Dendritic cell treated with granulocyte-macrophage colony-stimulating factor and Interleukin-4, amounts not matched to agents 40 ng/mL and 50 ng/mL, for 4 days (primary cell): ENCODE measurements around the gene TTC16.

ENCODE experiments used
- H3K27ac Mint-ChIP-seq: one replicate; pipeline ENCODE4 v1.8.0; 2022; ENCODE audit warnings: mild to moderate bottlenecking, mixed read lengths
- H3K27me3 Mint-ChIP-seq: one replicate; pipeline ENCODE4 v1.8.0; 2022; ENCODE audit warnings: mild to moderate bottlenecking, mixed read lengths
- H3K36me3 Mint-ChIP-seq: one replicate; pipeline ENCODE4 v1.8.0; 2022; ENCODE audit warnings: low read depth, mixed read lengths
- H3K4me1 Mint-ChIP-seq: one replicate; pipeline ENCODE4 v1.8.0; 2022; ENCODE audit warnings: low read depth, mixed read lengths
- H3K4me3 Mint-ChIP-seq: one replicate; pipeline ENCODE4 v1.8.0; 2022; ENCODE audit warnings: mild to moderate bottlenecking, moderate library complexity, mixed read lengths
- H3K9me3 Mint-ChIP-seq: one replicate; pipeline ENCODE4 v1.8.0; 2022; ENCODE audit warnings: mixed read lengths
- intact Hi-C: fragments of 100-400 bp; cut with micrococcal nuclease; formaldehyde crosslinking; loops from one replicate; pipeline ENCODE4 v1.15.0; 2022

TTC16 gene

DNA sequence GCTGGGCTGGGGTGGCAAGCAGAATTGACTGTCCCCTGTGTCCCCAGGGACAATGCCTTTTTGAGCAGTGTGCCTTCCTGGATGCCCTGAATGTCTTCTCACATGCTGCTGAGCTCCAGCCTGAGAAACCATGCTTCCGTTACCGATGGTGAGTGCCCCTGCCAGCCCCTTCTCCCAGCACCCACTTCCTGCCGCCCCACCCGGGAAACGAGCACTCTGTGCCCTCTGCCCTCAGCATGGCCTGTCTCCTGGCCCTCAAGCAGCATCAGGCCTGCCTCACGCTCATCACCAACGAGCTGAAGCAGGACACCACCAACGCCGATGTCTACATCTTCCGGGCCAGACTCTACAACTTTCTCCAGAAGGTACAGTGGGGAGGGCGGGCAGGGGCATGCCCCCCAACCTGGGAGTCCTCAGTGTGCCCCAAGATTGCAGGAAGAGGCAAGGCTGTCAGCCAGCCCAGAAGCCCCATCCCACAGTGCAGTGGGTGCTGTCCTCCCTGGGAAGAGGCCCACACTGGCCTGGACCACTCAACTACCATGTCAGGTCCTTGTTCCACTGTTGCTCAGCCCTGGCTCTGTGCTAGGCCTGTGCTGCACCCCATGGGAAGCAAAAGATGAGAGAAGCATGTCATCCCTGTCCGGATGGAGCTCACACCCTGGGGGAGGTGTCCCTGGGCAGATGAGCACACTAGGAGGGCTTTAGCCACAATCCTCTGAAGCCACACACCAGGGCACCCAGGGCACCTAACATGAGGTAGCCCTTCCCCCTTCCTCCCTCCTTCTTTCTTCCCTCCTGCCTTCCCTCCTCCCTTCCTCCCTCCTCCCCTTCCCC, 4.4 kb downstream of the TTC16 start:
- Mint-ChIP-seq H3K4me3 (no peak overlapping the region), H3K27me3 (peaks cover 12% of the 10 kb centered on the region), H3K36me3 (peaks cover 5% of the 10 kb centered on the region), H3K9me3 (no peaks in the 10 kb centered on the region), H3K27ac (peak overlapping the region; percentile 18), H3K4me1 (peaks cover 24% of the 10 kb centered on the region)
- intact Hi-C loops = no loop called here

DNA sequence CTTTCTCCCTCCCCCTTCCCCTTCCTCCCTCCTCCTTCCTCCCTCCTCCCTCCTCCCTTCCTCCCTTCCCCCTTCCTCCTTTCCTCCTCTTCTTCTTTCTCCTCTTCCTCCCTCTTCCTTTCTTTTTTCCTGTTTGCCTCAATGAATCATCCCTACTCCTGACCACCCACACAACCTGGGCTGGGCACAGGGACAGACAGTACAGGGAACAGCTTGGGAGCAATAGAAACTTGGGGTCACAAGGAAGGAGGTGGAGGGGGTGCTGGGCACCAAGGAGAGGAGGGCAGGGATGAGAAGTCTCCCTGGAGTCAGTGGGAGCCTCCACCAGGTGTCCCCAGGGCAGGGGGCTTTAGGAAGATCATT, 5.0 kb downstream of the TTC16 start:
- no peaks in the 10 kb centered on the region for H3K36me3 Mint-ChIP-seq
- H3K9me3 Mint-ChIP-seq = no peaks in the 10 kb centered on the region
- H3K27ac Mint-ChIP-seq = no peak overlapping the region
- no peak overlapping the region for H3K4me3 Mint-ChIP-seq
- H3K4me1 Mint-ChIP-seq = peaks cover 22% of the 10 kb centered on the region
- peaks cover 12% of the 10 kb centered on the region for H3K27me3 Mint-ChIP-seq
- intact Hi-C loops = no loop called here

DNA sequence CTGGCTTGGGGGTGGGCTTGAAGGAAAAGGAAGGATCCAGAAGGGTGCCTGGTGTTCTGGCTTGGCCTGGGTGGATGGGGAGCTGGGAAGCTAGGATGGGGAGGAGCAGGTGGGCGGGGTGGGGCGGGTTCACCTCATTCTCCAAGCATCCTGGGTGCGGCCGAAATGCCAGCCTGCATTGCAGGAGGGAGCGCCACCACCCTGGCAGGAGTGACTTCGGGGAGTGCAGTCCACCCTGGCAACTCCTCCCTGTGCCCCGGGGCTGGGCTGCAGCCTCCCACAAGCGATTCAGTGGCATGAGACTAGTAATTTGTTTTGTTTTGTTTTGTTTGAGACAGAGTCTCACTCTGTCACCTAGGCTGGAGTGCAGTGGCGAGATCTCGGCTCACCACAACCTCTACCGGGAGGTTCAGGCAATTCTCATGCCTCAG, 5.5 kb downstream of the TTC16 start:
- Mint-ChIP-seq H3K36me3 (no peaks in the 10 kb centered on the region), H3K27me3 (peaks cover 12% of the 10 kb centered on the region), H3K27ac (no peak overlapping the region), H3K9me3 (no peaks in the 10 kb centered on the region), H3K4me1 (peaks cover 18% of the 10 kb centered on the region), H3K4me3 (no peak overlapping the region)
- intact Hi-C loops = no loop called here

DNA sequence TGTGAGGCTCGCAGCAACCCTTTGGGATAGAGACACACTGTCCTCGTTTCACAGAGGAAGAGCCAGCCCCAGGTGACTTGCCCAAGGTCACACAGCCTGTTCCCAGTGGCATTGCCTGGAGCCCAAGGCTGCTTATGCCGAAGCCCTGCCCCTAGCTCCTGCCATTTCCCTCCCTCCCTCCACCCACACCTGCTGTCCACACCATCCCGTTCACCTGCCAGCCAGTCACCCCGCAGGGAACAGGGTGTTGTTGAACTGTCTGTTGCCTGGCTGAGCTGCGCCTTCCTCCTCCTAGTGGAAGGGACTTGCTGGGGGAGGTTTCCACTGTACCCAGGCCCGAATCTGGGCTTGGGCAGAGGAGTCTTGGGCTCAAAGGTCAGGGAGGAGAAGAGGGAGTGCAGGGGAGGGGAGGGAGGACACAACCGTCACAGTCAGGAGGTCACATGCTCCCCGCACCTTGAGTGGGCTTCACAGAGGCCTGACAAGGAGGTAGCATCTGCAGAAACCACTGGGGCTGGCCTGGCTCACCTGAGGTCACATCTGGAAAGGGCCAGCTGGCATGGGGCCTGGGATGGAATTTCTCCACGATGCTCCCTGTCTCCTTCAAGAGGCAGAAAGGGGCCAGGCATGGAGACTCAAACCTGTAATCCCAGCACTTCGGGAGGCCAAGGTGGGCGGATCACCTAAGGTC, 6.3 kb downstream of the TTC16 start:
- intact Hi-C loops = no loop called here
- H3K27ac Mint-ChIP-seq = no peak overlapping the region
- peaks cover 12% of the 10 kb centered on the region for H3K27me3 Mint-ChIP-seq
- H3K9me3 Mint-ChIP-seq = no peaks in the 10 kb centered on the region
- H3K4me1 Mint-ChIP-seq = peaks cover 18% of the 10 kb centered on the region
- H3K4me3 Mint-ChIP-seq = no peak overlapping the region
- no peaks in the 10 kb centered on the region for H3K36me3 Mint-ChIP-seq

DNA sequence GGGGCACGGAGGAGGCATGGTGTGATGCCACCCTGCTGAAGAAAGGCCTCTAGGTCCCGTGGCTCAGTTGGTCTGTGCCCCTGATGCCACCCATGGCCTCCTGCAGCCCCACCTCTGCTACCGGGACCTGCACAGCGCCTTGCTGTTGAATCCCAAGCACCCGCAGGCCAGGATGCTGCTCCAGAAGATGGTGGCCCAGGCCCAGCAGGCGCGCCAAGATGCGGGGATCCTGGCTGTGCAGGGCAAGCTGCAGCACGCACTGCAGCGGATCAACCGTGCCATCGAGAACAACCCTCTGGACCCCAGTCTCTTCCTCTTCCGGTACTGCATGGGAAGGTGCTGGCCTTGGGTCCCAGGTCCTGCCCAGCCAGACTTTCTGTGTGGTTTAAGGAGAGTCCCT, 7.1 kb downstream of the TTC16 start:
- no peaks in the 10 kb centered on the region for H3K9me3 Mint-ChIP-seq
- intact Hi-C loops = no loop called here
- H3K27ac Mint-ChIP-seq = no peak overlapping the region
- peaks cover 12% of the 10 kb centered on the region for H3K27me3 Mint-ChIP-seq
- no peaks in the 10 kb centered on the region for H3K36me3 Mint-ChIP-seq
- H3K4me1 Mint-ChIP-seq = peaks cover 18% of the 10 kb centered on the region
- H3K4me3 Mint-ChIP-seq = no peak overlapping the region

DNA sequence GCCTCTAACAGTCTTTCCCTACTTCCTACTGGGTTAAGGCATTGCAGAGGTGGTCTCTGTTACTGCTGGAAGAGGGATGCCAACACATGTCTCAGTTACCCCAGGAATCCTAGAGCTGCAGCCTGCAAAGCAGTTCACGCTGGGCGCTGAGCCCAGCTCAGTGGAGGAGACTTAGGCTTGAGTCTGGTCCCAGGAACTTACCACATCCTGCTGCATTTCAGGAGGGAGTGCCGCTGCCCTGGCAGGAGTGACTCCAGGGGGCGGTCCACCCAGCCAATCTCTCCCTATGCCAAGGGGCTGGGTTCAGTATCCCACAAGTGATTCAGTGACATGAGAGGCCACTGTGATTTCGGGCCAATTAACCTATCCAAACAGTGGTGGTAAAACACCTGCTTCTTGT, 7.6 kb downstream of the TTC16 start:
- intact Hi-C loops = no loop called here
- H3K27me3 Mint-ChIP-seq = peaks cover 12% of the 10 kb centered on the region
- no peak overlapping the region for H3K27ac Mint-ChIP-seq
- H3K4me3 Mint-ChIP-seq = no peak overlapping the region
- no peaks in the 10 kb centered on the region for H3K9me3 Mint-ChIP-seq
- peaks cover 18% of the 10 kb centered on the region for H3K4me1 Mint-ChIP-seq
- H3K36me3 Mint-ChIP-seq = no peaks in the 10 kb centered on the region

DNA sequence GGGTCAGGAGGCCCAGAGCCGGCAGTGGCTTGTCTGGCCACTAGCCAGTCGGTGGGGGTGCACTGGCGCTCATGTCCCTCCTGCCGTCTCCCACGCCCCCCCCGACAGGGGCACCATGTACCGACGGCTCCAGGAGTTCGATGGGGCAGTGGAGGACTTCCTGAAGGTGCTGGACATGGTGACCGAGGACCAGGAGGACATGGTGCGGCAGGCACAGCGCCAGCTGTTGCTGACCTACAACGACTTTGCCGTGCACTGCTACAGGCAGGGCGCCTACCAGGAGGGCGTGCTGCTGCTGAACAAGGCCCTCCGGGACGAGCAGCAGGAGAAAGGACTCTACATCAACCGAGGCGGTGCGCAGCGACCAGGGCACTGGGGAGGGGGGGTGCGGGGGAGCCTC, 8.1 kb downstream of the TTC16 start:
- Mint-ChIP-seq H3K9me3 (no peaks in the 10 kb centered on the region), H3K4me3 (no peak overlapping the region)

DNA sequence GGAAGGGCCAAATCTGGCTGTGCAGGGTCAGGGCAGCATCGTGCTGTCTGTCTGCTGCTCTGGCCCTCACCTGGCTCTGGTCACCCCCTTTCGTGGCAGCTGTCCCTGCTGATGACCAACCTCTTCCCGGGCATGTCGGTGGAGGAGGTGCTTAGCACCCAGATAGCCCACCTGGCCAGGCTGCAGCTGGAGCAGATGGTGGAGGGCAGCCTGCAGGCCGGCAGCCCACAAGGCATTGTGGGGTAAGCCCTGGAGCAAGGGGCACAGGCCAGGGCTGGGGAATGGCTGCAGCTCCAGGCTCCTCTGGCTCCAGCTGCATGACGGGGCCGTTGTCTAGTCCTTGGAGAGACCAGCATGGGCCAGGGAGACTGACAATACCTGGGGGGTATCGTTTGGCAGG, 11.0 kb downstream of the TTC16 start:
- Mint-ChIP-seq H3K9me3 (no peaks in the 10 kb centered on the region), H3K36me3 (peaks cover 24% of the 10 kb centered on the region), H3K4me3 (no peak overlapping the region), H3K4me1 (no peaks in the 10 kb centered on the region), H3K27ac (no peak overlapping the region), H3K27me3 (peaks cover 10% of the 10 kb centered on the region)
- intact Hi-C loops = no loop called here

More for the DNA sequence above, 8.1 kb downstream of the TTC16 start:
- Mint-ChIP-seq H3K4me1 (peaks cover 18% of the 10 kb centered on the region), H3K27me3 (peaks cover 12% of the 10 kb centered on the region), H3K27ac (no peak overlapping the region), H3K36me3 (no peaks in the 10 kb centered on the region)
- intact Hi-C loops = no loop called here

DNA sequence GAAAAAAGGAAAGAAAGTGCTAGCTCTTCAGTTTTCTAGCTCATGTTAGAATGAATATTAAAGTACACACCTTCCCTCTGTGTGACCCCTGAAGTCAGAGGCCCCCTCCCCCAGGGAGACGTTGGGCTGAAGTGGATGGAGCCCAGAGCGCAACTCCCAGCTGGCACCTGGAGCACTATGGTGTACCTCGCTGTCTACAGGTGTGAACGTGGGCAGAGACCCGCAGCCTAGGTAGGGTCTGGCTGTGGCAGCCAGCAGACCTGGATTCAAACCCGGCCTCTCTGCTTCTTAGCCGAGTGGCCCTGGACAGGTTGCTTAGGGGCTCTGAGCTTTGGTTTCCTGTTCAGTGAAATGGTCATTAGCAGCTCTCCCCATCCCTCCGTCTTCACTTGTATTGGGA, 12.9 kb downstream of the TTC16 start:
- Mint-ChIP-seq H3K4me1 (peaks cover 13% of the 10 kb centered on the region), H3K36me3 (peaks cover 43% of the 10 kb centered on the region), H3K27me3 (peaks cover 7% of the 10 kb centered on the region), H3K27ac (no peak overlapping the region), H3K9me3 (no peaks in the 10 kb centered on the region), H3K4me3 (no peak overlapping the region)
- intact Hi-C loops = no loop called here

DNA sequence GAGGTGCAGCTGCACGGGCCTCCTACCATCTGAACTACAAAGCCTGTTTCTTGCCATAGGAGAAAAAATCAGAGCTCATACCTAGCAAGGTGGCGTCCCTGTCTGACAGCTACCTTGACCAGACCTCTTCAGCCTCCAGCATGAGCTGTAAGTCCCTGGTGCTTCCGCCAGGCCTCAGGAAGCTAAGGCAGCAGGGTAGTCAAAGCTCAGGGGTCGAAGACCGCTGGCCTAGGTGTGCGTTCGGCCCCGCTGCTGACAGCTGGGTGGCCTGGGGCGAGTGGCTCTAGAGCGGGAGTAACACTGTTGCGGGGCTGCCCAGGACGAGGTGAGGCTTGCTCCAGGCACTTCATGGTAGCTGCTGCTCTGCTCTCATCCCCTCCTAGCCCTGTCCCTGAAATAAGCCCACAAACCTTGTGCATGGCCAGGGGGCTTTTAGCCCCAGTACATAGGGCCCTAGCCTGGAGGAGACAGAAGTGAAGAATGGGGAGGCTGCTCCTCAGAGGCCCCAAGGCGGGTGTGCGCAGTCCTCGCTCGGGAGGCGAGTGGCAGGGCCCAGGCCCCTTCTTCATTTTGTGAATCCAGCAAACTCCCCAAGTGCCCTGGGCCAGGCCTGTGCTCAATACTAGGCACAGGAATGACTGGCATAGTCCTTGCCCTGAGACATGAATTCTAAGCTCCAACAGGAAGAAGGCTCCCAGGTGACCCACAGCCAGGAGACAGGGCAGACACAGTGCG, 13.8 kb downstream of the TTC16 start:
- Mint-ChIP-seq H3K4me1 (peaks cover 20% of the 10 kb centered on the region), H3K27ac (no peak overlapping the region), H3K4me3 (no peak overlapping the region), H3K9me3 (no peaks in the 10 kb centered on the region), H3K36me3 (peaks cover 43% of the 10 kb centered on the region), H3K27me3 (no peaks in the 10 kb centered on the region)
- intact Hi-C loops = loop anchor here (10.0 kb wide), 1 partner anchor 205 kb away; no protein-coding TSS in a partner anchor

DNA sequence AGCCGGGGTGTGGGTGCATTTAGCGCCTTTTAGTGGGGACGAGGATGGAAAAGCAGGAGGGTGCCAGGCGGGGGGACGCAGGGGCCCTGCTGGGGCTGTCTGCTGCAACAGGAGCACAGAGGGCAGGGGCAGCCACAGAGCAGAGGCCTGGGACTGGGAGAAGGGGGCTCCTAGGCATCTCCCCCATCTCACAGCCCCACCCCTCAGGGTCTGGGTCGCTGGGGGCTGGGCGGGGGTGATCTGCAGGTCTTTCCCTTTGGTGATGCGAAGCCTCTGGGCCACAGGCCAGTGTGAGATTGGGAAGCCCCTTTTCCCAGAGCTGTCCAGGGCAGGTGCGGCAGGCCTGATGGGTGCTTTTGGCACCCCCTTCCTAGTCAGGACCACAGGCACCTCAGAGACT, 14.4 kb downstream of the TTC16 start:
- intact Hi-C loops = loop anchor here (10.0 kb wide), 1 partner anchor 205 kb away; no protein-coding TSS in a partner anchor
- Mint-ChIP-seq H3K27ac (no peak overlapping the region), H3K36me3 (peaks cover 43% of the 10 kb centered on the region), H3K4me1 (peaks cover 20% of the 10 kb centered on the region), H3K27me3 (no peaks in the 10 kb centered on the region), H3K4me3 (no peak overlapping the region), H3K9me3 (no peaks in the 10 kb centered on the region)

DNA sequence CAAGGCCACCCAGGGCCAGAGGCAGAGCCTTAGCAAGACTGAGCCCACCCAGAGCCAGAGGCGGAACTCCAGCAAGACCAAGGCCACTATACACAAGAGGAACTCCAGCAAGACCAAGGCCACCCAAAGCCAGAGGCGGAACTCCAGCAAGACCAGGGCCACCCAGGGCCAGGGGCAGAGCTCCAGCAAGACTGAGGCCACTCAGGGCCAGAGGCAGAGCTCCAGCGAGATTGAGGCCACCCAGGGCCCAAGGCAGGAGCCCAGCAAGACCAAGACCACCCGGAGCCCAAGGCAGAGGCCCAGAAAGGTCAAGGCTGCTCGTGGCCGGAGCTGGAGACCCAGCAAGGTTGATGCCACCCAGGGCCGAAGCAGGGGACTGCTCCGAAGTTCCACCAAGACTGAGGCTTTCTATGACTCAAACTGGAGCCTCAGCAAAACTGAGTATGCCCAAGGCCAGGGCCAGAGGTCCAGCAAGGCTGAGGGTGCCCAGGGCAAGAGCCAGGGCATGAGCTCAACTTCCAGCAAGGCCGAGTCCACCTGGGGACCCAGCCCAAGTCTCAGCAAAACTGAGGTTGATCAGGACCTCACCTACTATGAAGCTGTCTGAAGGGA, 15.0 kb downstream of the TTC16 start:
- H3K4me3 Mint-ChIP-seq = no peak overlapping the region
- peaks cover 20% of the 10 kb centered on the region for H3K4me1 Mint-ChIP-seq
- intact Hi-C loops = loop anchor here (10.0 kb wide), 1 partner anchor 206 kb away; no protein-coding TSS in a partner anchor
- no peaks in the 10 kb centered on the region for H3K9me3 Mint-ChIP-seq
- no peak overlapping the region for H3K27ac Mint-ChIP-seq
- no peaks in the 10 kb centered on the region for H3K27me3 Mint-ChIP-seq
- H3K36me3 Mint-ChIP-seq = peaks cover 43% of the 10 kb centered on the region

DNA sequence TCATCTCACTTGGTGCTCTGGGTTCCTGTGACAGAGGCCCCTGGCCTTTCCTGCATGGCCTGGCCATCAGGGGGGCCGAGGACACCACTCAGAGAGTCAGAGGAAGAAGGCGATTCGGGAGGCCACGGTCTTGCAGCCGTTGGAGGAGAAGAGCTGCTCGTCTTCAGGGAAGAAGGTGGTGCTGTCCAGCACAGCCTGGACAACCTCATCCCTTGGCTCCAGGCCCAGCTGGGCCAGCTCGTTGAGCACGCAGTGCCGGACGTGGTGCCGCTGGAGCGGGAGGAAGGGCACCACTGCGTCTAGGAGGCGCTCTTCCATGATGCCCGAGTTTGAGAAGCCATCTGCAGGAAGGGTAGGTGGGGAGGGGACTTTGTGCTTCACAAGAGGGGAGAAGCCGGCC, 16.1 kb downstream of the TTC16 start:
- intact Hi-C loops = loop anchor here (10.0 kb wide), 1 partner anchor 207 kb away; no protein-coding TSS in a partner anchor
- Mint-ChIP-seq H3K27ac (no peak overlapping the region), H3K4me3 (no peak overlapping the region)

More for the DNA sequence above, 16.1 kb downstream of the TTC16 start:
- no peaks in the 10 kb centered on the region for H3K9me3 Mint-ChIP-seq
- peaks cover 43% of the 10 kb centered on the region for H3K36me3 Mint-ChIP-seq
- no peaks in the 10 kb centered on the region for H3K27me3 Mint-ChIP-seq
- H3K4me1 Mint-ChIP-seq = peaks cover 20% of the 10 kb centered on the region
